T-helper 17 cell (primary cell): Measurements from ENCODE around the gene TTLL10. TPM values are rescaled to one million over a fixed set of nuclear protein-coding genes. Genes with fewer than 3 reads are reported as not detected.

Experiments
- ATAC-seq: fragments of 150-1000 bp; cut with Tn5 transposase; 2 replicates; pipeline ENCODE4 v1.10.0; 2021; ENCODE audit warnings: mild to moderate bottlenecking, moderate library complexity
- DNase-seq, 3 donors: peaks; one replicate each; pipeline versions ENCODE4 v3.0.0 to v3.0.0-alpha.2; 2020 to 2021
- H3K9me3 ChIP-seq: one replicate; pipeline ENCODE4 v1.7.0; 2013; ENCODE audit warnings: low read length, mild to moderate bottlenecking; ENCODE audit not compliant: control insufficient read depth, poor library complexity, severe bottlenecking
- H3K27ac Mint-ChIP-seq: one replicate; pipeline ENCODE4 v1.8.0; 2022; ENCODE audit warnings: mild to moderate bottlenecking, moderate library complexity, mixed read lengths
- H3K27me3 Mint-ChIP-seq: one replicate; pipeline ENCODE4 v1.8.0; 2022; ENCODE audit warnings: mixed read lengths
- H3K36me3 Mint-ChIP-seq: one replicate; pipeline ENCODE4 v1.8.0; 2022; ENCODE audit warnings: low read depth, mixed read lengths
- H3K4me1 Mint-ChIP-seq: one replicate; pipeline ENCODE4 v1.8.0; 2022; ENCODE audit warnings: mild to moderate bottlenecking, mixed read lengths
- H3K4me3 Mint-ChIP-seq: one replicate; pipeline ENCODE4 v1.8.0; 2022; ENCODE audit warnings: mild to moderate bottlenecking, moderate library complexity, mixed read lengths
- total RNA-seq, 4 donors: library from RNA in 2 of 4; stranded (reverse) in 2 of 4; gene quantifications; one replicate each; pipeline ENCODE4 v1.2.3 and lab custom pipeline; 2022 to 2026

The TTLL10 gene
- total RNA-seq, 2 donors from 2014 or later: 0.86 to 2.5 TPM

DNA sequence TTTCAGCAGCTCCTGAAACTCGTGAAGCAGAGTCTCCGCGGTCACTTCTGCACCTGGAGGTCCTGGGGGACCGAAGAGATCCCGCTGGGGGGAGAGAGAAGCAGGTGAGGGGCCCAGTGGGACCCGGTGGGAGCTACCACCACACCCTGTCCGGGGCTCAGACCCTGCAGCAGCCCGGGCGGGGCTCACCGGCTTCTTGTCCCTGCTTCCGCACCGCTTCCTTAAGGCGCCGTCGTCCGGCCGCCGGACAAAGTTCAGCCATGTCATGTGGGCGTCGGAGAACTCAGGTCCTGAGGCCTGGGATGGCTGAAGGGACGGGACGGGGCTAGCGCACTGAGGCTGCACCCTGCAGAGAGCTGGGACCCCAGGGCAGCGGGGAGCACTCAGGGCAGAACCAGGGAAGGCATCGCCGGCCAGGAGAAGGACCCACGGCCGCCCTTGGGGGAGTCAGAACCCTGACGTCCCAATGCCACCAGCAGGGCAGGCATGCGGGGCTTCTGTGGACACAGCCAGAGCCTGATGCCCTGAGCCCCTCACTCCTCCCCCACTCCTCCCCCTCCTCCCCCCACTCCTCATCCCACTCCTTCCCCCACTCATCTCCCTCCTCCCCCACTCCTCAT, 70.6 kb downstream of the TTLL10 start:
- Mint-ChIP-seq H3K36me3 (no peaks in the 10 kb centered on the region), H3K27me3 (no peaks in the 10 kb centered on the region), H3K4me3 (no peak overlapping the region), H3K27ac (no peak overlapping the region), H3K4me1 (no peaks in the 10 kb centered on the region)
- ATAC-seq (no peak), DNase-seq (no peak)
- H3K9me3 ChIP-seq: no peaks in the 10 kb centered on the region

DNA sequence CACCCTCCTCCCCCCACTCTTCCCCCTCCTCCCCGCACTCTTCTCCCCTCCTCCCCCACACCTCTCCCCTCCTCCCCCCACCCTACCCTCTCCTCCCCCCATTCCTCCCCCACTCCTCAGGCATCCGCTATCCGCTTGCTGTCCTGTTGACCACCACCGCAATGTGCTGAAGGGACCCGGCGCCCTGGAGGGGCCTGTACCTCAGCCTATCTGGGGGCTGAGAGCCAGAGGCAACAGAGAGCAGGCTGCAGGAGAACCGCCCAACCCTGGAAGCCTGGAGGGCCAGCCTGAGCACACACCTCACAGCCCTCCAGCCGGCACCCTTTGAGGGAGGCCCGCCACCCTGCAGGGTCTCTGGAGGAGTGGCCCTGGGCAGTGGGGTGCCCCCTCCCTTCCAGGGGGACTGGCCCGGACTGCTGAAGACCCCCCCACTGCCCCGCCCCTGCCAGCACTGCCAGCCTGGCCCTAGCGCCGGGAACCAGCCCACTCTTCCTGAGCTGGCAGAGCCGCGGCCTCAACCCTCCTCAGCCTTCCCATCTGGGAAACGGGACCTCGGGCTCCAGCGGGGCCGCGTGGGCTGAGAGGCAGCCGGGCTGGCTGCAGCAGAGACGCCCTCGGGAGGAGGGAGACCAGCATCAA, 71.6 kb downstream of the TTLL10 start:
- H3K4me3 Mint-ChIP-seq: no peak overlapping the region
- ATAC-seq: no peak
- no peak for DNase-seq
- H3K9me3 ChIP-seq: no peaks in the 10 kb centered on the region
- no peaks in the 10 kb centered on the region for H3K27me3 Mint-ChIP-seq
- H3K4me1 Mint-ChIP-seq: no peaks in the 10 kb centered on the region
- no peaks in the 10 kb centered on the region for H3K36me3 Mint-ChIP-seq
- no peak overlapping the region for H3K27ac Mint-ChIP-seq

DNA sequence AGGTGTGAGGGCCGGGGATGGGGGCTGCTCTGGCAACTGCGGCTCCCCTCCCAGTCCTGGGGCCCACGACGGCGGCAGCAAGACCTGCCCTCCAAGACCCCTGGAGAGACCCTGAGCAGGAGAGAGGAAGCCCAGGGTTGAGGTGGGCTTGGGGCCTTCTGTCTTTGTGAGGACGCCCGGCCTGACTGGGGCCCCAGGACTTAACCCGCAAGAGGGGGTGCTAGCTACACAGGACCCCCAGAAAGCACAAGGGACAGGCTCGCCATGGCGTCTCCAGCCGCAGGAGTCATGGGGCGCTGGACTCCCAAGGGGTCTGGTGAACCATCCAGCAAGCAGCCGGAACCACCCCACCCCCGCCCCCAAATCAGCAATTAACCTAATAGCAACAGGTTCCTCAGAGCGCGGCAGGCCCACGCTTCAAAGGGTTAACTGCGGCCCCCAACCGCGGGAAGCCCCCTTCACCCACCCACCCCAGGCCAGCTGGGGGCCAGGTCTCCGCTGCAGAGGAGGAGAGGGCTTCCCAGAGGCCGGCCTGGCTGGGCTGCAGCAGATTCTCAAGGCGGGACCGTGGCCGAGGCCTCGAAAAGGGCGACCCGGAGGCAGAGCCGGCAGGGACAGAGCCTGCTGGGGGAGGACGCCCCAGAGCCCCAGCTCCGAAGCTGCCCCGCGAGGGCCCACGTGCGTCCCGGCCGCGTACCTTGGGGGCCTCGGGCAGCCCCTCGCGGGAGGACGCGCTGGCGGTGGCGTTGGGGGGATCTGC, 72.3 kb downstream of the TTLL10 start:
- no peaks in the 10 kb centered on the region for H3K27me3 Mint-ChIP-seq
- H3K36me3 Mint-ChIP-seq: no peaks in the 10 kb centered on the region
- no peaks in the 10 kb centered on the region for H3K9me3 ChIP-seq
- H3K4me1 Mint-ChIP-seq: peaks cover 3% of the 10 kb centered on the region
- DNase-seq (no peak), ATAC-seq (no peak)
- H3K4me3 Mint-ChIP-seq: no peak overlapping the region
- no peak overlapping the region for H3K27ac Mint-ChIP-seq

DNA sequence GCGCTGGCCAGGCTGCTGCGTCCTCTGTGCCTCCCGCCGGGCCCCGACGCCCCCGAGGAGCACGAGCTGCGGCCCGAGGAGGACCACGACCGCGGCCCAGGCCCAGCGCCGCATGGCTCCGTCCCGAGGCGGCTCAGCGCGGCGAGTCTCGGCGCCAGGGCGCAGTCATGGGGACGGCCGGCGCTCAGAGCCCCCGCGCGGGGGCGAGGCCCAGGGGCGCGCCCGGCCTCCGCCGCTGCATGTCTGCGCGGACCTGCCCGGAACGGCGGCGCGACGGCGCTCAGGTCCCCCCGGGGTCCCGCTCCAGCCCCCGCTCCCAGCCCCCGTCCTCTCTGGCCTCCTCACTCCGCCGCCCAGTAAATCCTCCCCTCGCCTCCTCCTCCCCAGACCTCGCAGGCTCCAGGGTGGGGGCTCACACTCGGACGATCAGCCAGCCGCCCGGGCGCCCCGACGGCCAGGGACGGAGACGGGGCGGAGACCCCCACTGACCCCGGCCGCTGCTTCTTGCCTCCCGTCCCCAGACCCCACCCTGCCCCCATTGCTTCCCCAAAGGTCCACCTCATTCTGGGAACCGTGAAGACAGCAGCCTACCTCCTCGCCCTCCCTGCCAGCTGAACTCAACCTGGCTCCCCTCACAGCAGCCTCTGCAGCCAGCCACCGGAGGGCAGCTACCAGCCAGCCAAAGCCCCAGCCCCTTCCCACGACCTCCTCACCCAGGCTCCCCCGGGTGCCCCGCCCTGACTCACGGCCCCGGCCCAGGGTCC, 73.1 kb downstream of the TTLL10 start, which contains the start of gene C1QTNF12:
Gene C1QTNF12 (minus strand): TSS at position 146 of the 764 bp plus-strand sequence. CDS start 32 bp downstream, at position 114.
- Mint-ChIP-seq H3K36me3 (no peaks in the 10 kb centered on the region), H3K4me1 (peaks cover 4% of the 10 kb centered on the region), H3K27me3 (no peaks in the 10 kb centered on the region), H3K27ac (no peak within 1 kb of the TSS), H3K4me3 (no peak within 1 kb of the TSS)
- DNase-seq (no peak), ATAC-seq (no peak)
- H3K9me3 ChIP-seq: no peaks in the 10 kb centered on the region

DNA sequence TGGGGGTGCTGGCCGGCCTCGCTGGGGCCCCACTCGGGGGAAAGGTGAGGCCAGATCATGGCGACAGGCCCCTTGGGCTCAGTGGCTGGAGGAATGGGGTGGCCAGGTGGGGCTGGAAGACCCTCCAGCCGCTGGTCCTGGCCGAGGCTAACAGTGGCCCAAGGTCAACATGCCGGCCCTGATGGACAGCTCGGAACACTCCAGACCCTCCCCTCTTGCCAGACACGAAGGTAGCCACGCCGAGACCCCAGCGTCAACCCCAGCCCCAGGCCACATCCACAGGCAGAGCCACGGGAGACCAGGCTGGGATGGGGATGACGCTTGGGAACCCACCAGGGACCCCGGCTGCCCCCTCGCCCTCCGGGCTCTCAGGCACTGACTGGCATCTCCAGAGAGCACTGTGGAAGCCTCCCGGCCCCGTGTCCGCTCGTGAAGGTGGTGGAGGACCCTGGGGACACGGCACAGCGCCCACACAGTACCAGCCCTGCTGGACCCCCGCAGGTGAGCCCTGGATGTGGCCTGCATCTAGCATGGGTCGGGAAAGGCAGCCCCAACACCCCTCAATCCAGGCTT, 73.7 kb downstream of the TTLL10 start:
- peaks cover 4% of the 10 kb centered on the region for H3K4me1 Mint-ChIP-seq
- H3K36me3 Mint-ChIP-seq: no peaks in the 10 kb centered on the region
- no peaks in the 10 kb centered on the region for H3K27me3 Mint-ChIP-seq
- ATAC-seq (no peak), DNase-seq (no peak)
- H3K9me3 ChIP-seq: no peaks in the 10 kb centered on the region
- no peak overlapping the region for H3K27ac Mint-ChIP-seq
- no peak overlapping the region for H3K4me3 Mint-ChIP-seq

Other genes starting within 250 kb of the TTLL10 start
- gene SAMD11, start 250.0 kb upstream of the TTLL10 start, total RNA-seq: not detected
- 10 to 100 TPM; 45.2 to 51.7 TPM for gene NOC2L, start 214.6 kb upstream of the TTLL10 start, total RNA-seq
- gene KLHL17, start 213.3 kb upstream of the TTLL10 start, total RNA-seq: 10 to 100 TPM; 16.1 to 16.6 TPM
- 1 to 10 TPM; 3.4 to 4.3 TPM for gene PLEKHN1, start 207.4 kb upstream of the TTLL10 start, total RNA-seq
- gene PERM1, start 191.8 kb upstream of the TTLL10 start, total RNA-seq: not detected
- gene HES4, start 173.8 kb upstream of the TTLL10 start, total RNA-seq: 10 to 100 TPM in 1 of 2 donors, 1 to 10 TPM in 1; 9.6 to 10.5 TPM
- 10 to 100 TPM; 19.5 to 52.1 TPM for gene ISG15, start 160.4 kb upstream of the TTLL10 start, total RNA-seq
- gene AGRN, start 153.8 kb upstream of the TTLL10 start, total RNA-seq: 1 to 10 TPM; 1.2 to 1.4 TPM
- gene RNF223, start 99.6 kb upstream of the TTLL10 start, total RNA-seq: not detected
- 10 to 100 TPM; 13.4 to 17.1 TPM for gene C1orf159, start 57.8 kb upstream of the TTLL10 start, total RNA-seq
- gene TNFRSF18, start 32.7 kb downstream of the TTLL10 start, total RNA-seq: 10 to 100 TPM; 47.9 to 80.4 TPM
- 100 to 1,000 TPM in 1 of 2 donors, 10 to 100 TPM in 1; 94.7 to 127 TPM for gene TNFRSF4, start 40.3 kb downstream of the TTLL10 start, total RNA-seq
- gene SDF4, start 58.1 kb downstream of the TTLL10 start, total RNA-seq: 100 to 1,000 TPM; 129 to 146 TPM
- 1 to 10 TPM; 8.4 to 9.4 TPM for gene B3GALT6, start 58.4 kb downstream of the TTLL10 start, total RNA-seq
- 1 to 10 TPM in 1 of 2 donors, under 1 TPM in 1; 0.91 to 2.0 TPM for gene C1QTNF12, start 72.8 kb downstream of the TTLL10 start, total RNA-seq
- 10 to 100 TPM; 50.6 to 57.7 TPM for gene UBE2J2, start 100.0 kb downstream of the TTLL10 start, total RNA-seq
- 1 to 10 TPM; 4.6 to 8.0 TPM for gene SCNN1D, start 106.6 kb downstream of the TTLL10 start, total RNA-seq
- gene ACAP3, start 134.1 kb downstream of the TTLL10 start, total RNA-seq: 10 to 100 TPM; 63.5 to 66.2 TPM
- 10 to 100 TPM; 10.6 to 14.9 TPM for gene PUSL1, start 134.7 kb downstream of the TTLL10 start, total RNA-seq
- gene INTS11, start 150.8 kb downstream of the TTLL10 start, total RNA-seq: 100 to 1,000 TPM; 130 to 132 TPM
- gene CPTP, start 150.9 kb downstream of the TTLL10 start, total RNA-seq: 10 to 100 TPM; 14.3 to 15.7 TPM
- under 1 TPM; 0.72 to 0.96 TPM for gene TAS1R3, start 157.4 kb downstream of the TTLL10 start, total RNA-seq
- gene DVL1, start 175.5 kb downstream of the TTLL10 start, total RNA-seq: 10 to 100 TPM; 41.0 to 45.8 TPM
- 1 to 10 TPM in 1 of 2 donors, under 1 TPM in 1; 0.42 to 1.0 TPM for gene MXRA8, start 184.7 kb downstream of the TTLL10 start, total RNA-seq
- gene AURKAIP1, start 201.3 kb downstream of the TTLL10 start, total RNA-seq: 10 to 100 TPM; 58.3 to 62.6 TPM
- 100 to 1,000 TPM; 231 to 252 TPM for gene CCNL2, start 225.5 kb downstream of the TTLL10 start, total RNA-seq
- gene MRPL20, start 233.4 kb downstream of the TTLL10 start, total RNA-seq: 10 to 100 TPM; 88.0 to 92.1 TPM
- gene ANKRD65, start 247.4 kb downstream of the TTLL10 start, total RNA-seq: not detected